ENCODE results near the gene MPP2. TPM values are rescaled to one million over a fixed set of nuclear protein-coding genes. Genes with fewer than 3 reads are reported as not detected.

The MPP2 gene
- polyA plus RNA-seq, 1 of the 3 experiments (the other 2 are of a cell fraction), result 8.3 TPM

- Histone ChIP-seq H3K27ac (ENCODE audit: low read depth in 2 of 2, low read length in 1 of 2) (no peak within 1 kb of the TSS), H3K9ac (no peak within 1 kb of the TSS), H3F3A (replicated peaks; ENCODE audit: insufficient read depth) (no peaks in the 10 kb centered on the region), H3K4me2 (no peak within 1 kb of the TSS), H3K27me3 (ENCODE audit: insufficient read depth) (no peaks in the 10 kb centered on the region), H3K4me3 (ENCODE audit: low read depth in 2 of 2, low read length in 1 of 2) (no peak within 1 kb of the TSS), H3K9me2 (no peaks in the 10 kb centered on the region), H3K9me3 (no peaks in the 10 kb centered on the region), H3K36me3 (replicated peaks in 1 of 2; ENCODE audit: control insufficient read depth in 1 of 2, insufficient read depth in 2 of 2, low read length in 1 of 2) (no peaks in the 10 kb centered on the region), H3K79me2 (ENCODE audit: insufficient read depth) (no peaks in the 10 kb centered on the region), H4K20me1 (ENCODE audit: insufficient read depth) (no peaks in the 10 kb centered on the region), H3K4me1 (ENCODE audit: control insufficient read depth in 1 of 2, insufficient read depth in 2 of 2, low read depth in 1 of 2, low read length in 1 of 2) (no peaks in the 10 kb centered on the region), H2AFZ (ENCODE audit: low read depth) (no peak within 1 kb of the TSS)
- CTCF ChIA-PET, result interaction anchor here (2.6 kb wide), 1 partner anchor 10 kb away, joined by 12 read pairs; the partner anchor contains the start of gene PPY
- no peak for DNase-seq
- WGBS (ENCODE audit: low lambda C conversion rate), result 79% methylated on average over 7 of the region's 11 CpGs
- POLR2A ChIA-PET, result no interaction called here
- no peak for TF ChIP-seq ZBTB33 (IDR thresholded peaks at IDR 0.05; ENCODE audit: borderline replicate concordance, low read depth)
- TF ChIP-seq POLR2AphosphoS5 (IDR thresholded peaks at IDR 0.05; ENCODE audit: low read depth, low read length), result no peak
- TF ChIP-seq MAX (IDR thresholded peaks at IDR 0.05; ENCODE audit: low read depth), result no peak
- TF ChIP-seq RCOR1 (IDR thresholded peaks at IDR 0.05; ENCODE audit: low read length), result no peak
- TF ChIP-seq EP300 (IDR thresholded peaks at IDR 0.05; ENCODE audit: borderline replicate concordance in 1 of 2, low read depth in 1 of 2, low read length in 1 of 2), result no peak
- no peak for TF ChIP-seq RXRA (IDR thresholded peaks at IDR 0.05; ENCODE audit: borderline replicate concordance, low read depth)
- no peak for TF ChIP-seq USF1 (IDR thresholded peaks at IDR 0.05; ENCODE audit: borderline replicate concordance, low read depth)
- no peak for TF ChIP-seq MEF2A (IDR thresholded peaks at IDR 0.05; ENCODE audit: borderline replicate concordance, low read depth)
- no peak for TF ChIP-seq FOXJ3 (CRISPR knock-in tag; IDR thresholded peaks at IDR 0.05)
- TF ChIP-seq NRF1 (IDR thresholded peaks at IDR 0.05; ENCODE audit: low read depth, low read length), result no peak
- TF ChIP-seq PBX3 (IDR thresholded peaks at IDR 0.05), result no peak
- no peak for TF ChIP-seq RFX5 (IDR thresholded peaks at IDR 0.05; ENCODE audit: low read length)
- no peak for TF ChIP-seq TCF12 (IDR thresholded peaks at IDR 0.05)
Observed at GRCh38 chr17:43953746-43954145, 46.4 kb upstream of the MPP2 start, which contains the start of gene PYY. PYY (minus strand) TSS chr17:43953940; CDS start chr17:43953483, 457 bp downstream.

Data from SK-N-SH (cell line).